Spleen (tissue), 7 donors: ENCODE measurements around the gene ABAT.

Experiments used
- POLR2A ChIP-seq, 3 donors: fragments of 450-650 bp; IDR thresholded peaks; one replicate each; pipeline ENCODE4 v1.5.1; 2017; ENCODE audit warnings: antibody characterized with exemption in 3 of 3, mild to moderate bottlenecking in 1 of 3
- POLR2AphosphoS5 ChIP-seq, 3 donors: sonication (generic); formaldehyde crosslinking; IDR thresholded peaks; one replicate each; pipeline ENCODE4 v1.5.1; 2017; ENCODE audit warnings: antibody characterized with exemption in 3 of 3
- TF ChIP-seq, protein P1 (sequence below), 11 experiments: fragments of 200-600 bp in 7 of 11; fragments of 450-650 bp in 4 of 11; sonication (generic) in 4 of 11; IDR thresholded peaks in 8 of 11; conservative IDR thresholded peaks in 3 of 11; 1 replicate in 7 of 11; 2 replicates in 4 of 11; pipeline versions ENCODE4 v1.4.0 to v1.8.0; 2016 to 2021; ENCODE audit warnings: antibody characterized with exemption in 11 of 11, inconsistent platforms in 4 of 11, mild to moderate bottlenecking in 1 of 11
- donor health status: DM: no; HTN: no; CAD: no; lungs with moderate emphysema.
- donor health status: DM: no; HTN: no; CAD: no.
- donor health status: DM: no; HTN: no; CAD: no.

DNA sequence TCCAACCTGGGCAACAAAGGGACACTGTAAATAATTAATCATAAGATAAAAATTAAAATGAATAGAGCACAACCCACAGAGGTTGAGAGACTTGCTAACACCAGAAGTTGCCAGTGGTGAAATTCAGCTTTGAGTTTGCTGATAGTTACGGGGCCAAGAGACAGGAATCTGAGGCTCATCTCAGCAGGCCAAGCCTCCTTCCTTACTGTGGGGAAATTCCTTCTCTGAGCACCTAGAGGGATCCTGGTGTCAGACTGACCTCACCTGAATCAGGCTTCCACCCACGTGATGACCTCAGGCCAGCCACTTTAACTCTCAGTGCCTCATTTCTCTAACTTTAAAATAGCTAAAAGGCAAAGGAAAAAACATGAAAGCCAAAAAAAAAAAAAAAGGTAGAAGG is 4.7 kb downstream of the ABAT start:
- TF ChIP-seq POLR2AphosphoS5 (IDR thresholded peaks at IDR 0.05) (no peak), POLR2A (IDR thresholded peaks at IDR 0.05) (no peak)
- TF ChIP-seq, protein P1, sequence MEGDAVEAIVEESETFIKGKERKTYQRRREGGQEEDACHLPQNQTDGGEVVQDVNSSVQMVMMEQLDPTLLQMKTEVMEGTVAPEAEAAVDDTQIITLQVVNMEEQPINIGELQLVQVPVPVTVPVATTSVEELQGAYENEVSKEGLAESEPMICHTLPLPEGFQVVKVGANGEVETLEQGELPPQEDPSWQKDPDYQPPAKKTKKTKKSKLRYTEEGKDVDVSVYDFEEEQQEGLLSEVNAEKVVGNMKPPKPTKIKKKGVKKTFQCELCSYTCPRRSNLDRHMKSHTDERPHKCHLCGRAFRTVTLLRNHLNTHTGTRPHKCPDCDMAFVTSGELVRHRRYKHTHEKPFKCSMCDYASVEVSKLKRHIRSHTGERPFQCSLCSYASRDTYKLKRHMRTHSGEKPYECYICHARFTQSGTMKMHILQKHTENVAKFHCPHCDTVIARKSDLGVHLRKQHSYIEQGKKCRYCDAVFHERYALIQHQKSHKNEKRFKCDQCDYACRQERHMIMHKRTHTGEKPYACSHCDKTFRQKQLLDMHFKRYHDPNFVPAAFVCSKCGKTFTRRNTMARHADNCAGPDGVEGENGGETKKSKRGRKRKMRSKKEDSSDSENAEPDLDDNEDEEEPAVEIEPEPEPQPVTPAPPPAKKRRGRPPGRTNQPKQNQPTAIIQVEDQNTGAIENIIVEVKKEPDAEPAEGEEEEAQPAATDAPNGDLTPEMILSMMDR (IDR thresholded peaks at IDR 0.05 in 8 of 11, conservative IDR thresholded peaks at IDR 0.05 in 3 of 11), result no peak
